ENCODE results near the gene NAA25. TPM values are rescaled to one million over a fixed set of nuclear protein-coding genes. Genes with fewer than 3 reads are reported as not detected.

NAA25 gene
- total and polyA plus RNA-seq, 2 of the 4 experiments (the other 2 are of a cell fraction), result 10.3 to 25.5 TPM

DNA sequence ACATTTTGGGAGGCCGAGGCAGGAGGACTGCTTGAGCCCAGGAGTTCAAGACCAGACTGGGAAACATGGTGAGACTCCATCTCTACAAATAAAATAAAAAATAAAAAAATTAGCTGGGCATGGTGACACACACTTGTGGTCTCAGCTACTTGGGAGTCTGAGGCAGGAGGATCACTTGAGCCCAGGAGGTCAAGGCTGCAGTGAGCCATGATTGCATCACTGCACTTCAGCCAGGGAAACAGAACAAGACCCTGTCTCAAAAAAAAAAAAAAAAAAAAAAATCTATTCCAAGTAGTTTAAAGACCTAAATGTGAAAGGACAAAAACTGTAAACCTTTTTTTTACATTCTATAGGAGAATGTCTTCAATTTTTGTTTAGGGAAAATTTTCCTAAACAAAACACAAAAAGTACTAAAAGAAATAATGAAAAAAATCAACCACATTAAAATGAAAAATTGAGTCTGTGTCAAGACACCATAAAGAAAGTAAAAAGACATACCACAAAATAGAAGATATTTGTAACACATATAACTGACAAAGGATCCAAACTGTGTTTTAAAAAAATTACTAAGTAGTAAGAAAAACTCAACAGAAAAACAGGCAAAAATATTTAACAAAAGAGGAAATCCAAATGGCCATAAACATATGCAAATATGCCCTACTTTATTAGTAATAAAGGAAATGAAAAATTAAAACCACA is 112.7 kb downstream of the NAA25 start:
- Histone ChIP-seq H4K20me1 (ENCODE audit: insufficient read depth, low read length) (no peaks in the 10 kb centered on the region), H3K9me1 (ENCODE audit: insufficient read depth, low read length) (no peaks in the 10 kb centered on the region), H3K4ac (ENCODE audit: low read depth, low read length) (no peak overlapping the region), H3K56ac (ENCODE audit: extremely low read depth, insufficient read depth, low read length) (no peak overlapping the region), H2AFZ (replicated peaks; ENCODE audit: low read length, poor library complexity) (no peak overlapping the region), H2AK5ac (ENCODE audit: low read depth, low read length) (no peak overlapping the region), H2BK20ac (ENCODE audit: low read depth, low read length) (no peak overlapping the region), H2AK9ac (replicated peaks; ENCODE audit: low read depth, low read length, poor library complexity) (no peak overlapping the region), H4K91ac (ENCODE audit: insufficient read depth, low read depth, low read length) (no peak overlapping the region), H3K4me1 (ENCODE audit: control insufficient read depth, insufficient read depth, low read length) (peaks cover 2% of the 10 kb centered on the region; the same call in 1 of the 2 replicates), H4K8ac (ENCODE audit: low read depth in 2 of 2, low read length in 2 of 2) (no peak overlapping the region), H3K36me3 (ENCODE audit: control insufficient read depth, insufficient read depth, low read length) (no peaks in the 10 kb centered on the region), H3K23ac (ENCODE audit: low read depth, low read length) (no peak overlapping the region), H3K4me3 (ENCODE audit: insufficient read depth, low read depth, low read length) (no peak overlapping the region), H4K5ac (ENCODE audit: low read depth, low read length) (no peak overlapping the region), H3K4me2 (ENCODE audit: low read depth, low read length) (no peak overlapping the region), H2BK5ac (ENCODE audit: low read depth, low read length, poor library complexity, severe bottlenecking) (no peak overlapping the region), H3K9ac (ENCODE audit: low read depth, low read length) (no peak overlapping the region), H3K14ac (replicated peaks; ENCODE audit: low read depth, low read length) (no peak overlapping the region), H2BK120ac (ENCODE audit: low read depth, low read length) (no peak overlapping the region), H3K27ac (ENCODE audit: insufficient read depth, low read length) (no peak overlapping the region), H3K79me1 (ENCODE audit: low read depth in 1 of 2, low read length in 2 of 2) (no peaks in the 10 kb centered on the region), H3K27me3 (ENCODE audit: control insufficient read depth, insufficient read depth, low read length) (no peaks in the 10 kb centered on the region), H3K18ac (ENCODE audit: low read depth, low read length) (no peak overlapping the region), H2BK15ac (ENCODE audit: low read depth, low read length) (no peak overlapping the region), H3K9me3 (ENCODE audit: control insufficient read depth, insufficient read depth, low read length) (no peaks in the 10 kb centered on the region)
- TF ChIP-seq MAFK (IDR thresholded peaks at IDR 0.05; ENCODE audit: low read depth, low read length) (no peak), CHD1 (IDR thresholded peaks at IDR 0.05; ENCODE audit: low read depth, low read length) (no peak), RFX5 (IDR thresholded peaks at IDR 0.05; ENCODE audit: low read depth, low read length) (no peak), MAZ (IDR thresholded peaks at IDR 0.05; ENCODE audit: borderline replicate concordance, low read depth, low read length) (no peak), MXI1 (IDR thresholded peaks at IDR 0.05; ENCODE audit: borderline replicate concordance, low read depth, low read length) (no peak), CEBPB (IDR thresholded peaks at IDR 0.05; ENCODE audit: low read depth, low read length) (no peak)
- TF ChIP-seq, protein P1, sequence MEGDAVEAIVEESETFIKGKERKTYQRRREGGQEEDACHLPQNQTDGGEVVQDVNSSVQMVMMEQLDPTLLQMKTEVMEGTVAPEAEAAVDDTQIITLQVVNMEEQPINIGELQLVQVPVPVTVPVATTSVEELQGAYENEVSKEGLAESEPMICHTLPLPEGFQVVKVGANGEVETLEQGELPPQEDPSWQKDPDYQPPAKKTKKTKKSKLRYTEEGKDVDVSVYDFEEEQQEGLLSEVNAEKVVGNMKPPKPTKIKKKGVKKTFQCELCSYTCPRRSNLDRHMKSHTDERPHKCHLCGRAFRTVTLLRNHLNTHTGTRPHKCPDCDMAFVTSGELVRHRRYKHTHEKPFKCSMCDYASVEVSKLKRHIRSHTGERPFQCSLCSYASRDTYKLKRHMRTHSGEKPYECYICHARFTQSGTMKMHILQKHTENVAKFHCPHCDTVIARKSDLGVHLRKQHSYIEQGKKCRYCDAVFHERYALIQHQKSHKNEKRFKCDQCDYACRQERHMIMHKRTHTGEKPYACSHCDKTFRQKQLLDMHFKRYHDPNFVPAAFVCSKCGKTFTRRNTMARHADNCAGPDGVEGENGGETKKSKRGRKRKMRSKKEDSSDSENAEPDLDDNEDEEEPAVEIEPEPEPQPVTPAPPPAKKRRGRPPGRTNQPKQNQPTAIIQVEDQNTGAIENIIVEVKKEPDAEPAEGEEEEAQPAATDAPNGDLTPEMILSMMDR (conservative IDR thresholded peaks at IDR 0.05; ENCODE audit: low read depth, low read length), result no peak
- TF ChIP-seq, protein P2, sequence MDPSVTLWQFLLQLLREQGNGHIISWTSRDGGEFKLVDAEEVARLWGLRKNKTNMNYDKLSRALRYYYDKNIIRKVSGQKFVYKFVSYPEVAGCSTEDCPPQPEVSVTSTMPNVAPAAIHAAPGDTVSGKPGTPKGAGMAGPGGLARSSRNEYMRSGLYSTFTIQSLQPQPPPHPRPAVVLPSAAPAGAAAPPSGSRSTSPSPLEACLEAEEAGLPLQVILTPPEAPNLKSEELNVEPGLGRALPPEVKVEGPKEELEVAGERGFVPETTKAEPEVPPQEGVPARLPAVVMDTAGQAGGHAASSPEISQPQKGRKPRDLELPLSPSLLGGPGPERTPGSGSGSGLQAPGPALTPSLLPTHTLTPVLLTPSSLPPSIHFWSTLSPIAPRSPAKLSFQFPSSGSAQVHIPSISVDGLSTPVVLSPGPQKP (IDR thresholded peaks at IDR 0.05; ENCODE audit: borderline replicate concordance, low read depth, low read length), result no peak
- BruUV-seq (replicated peaks), result no TSS peak
- ATAC-seq (ENCODE audit: low read depth) (no peak), DNase-seq (no peak)
- ChIA-PET POLR2A (ENCODE audit: unreplicated experiment) (no interaction called here), CTCF (no interaction called here)
- intact Hi-C loops (cut with micrococcal nuclease), result no loop called here
- dilution Hi-C loops (cut with HindIII; ENCODE audit: low sequenced_read_pairs, unreplicated experiment), result no loop called here
- in situ Hi-C loops (cut with MboI; ENCODE audit: low sequenced_read_pairs), result no loop called here
- no CpG with 5 or more reads among the region's 1 CpG for WGBS, 2 experiments (ENCODE audit: extremely low coverage in 2 of 2, insufficient read length in 1 of 2)

All from IMR-90 (cell line).